ENCODE data around the gene TLL2. TPM values are rescaled to one million over a fixed set of nuclear protein-coding genes. Genes with fewer than 3 reads are reported as not detected.
A peak's percentile ranks its signal among the peaks of the same experiment; 100 is the strongest.

TLL2 gene
- total RNA-seq, 1 experiment from 2014 or later = 0.14 TPM

DNA sequence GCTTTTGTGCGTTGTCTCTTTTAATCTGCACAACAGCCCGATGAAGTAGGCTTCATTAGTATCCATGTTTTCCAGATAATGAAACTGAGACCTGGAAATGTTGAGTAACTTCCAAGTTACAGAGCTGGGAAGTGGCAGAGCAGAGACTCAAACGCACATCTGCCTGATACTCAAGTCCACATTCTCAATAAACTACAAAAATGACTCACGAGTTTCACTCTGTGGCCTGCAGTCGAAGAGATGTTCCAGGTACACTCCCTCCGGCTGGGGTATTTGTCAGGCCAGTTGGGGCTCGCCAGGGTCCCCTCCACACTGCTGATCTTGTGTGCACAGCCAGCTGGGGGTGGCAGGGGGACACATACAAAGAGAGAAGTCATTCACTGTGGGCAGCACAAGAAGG is 137.2 kb downstream of the TLL2 start:
- Mint-ChIP-seq H3K36me3 (ENCODE audit: insufficient read depth, unreplicated experiment) (no peaks in the 10 kb centered on the region), H3K4me1 (ENCODE audit: low read depth, unreplicated experiment) (peaks cover 13% of the 10 kb centered on the region), H3K27ac (ENCODE audit: unreplicated experiment) (no peak overlapping the region), H3K9me3 (ENCODE audit: unreplicated experiment) (no peaks in the 10 kb centered on the region), H3K27me3 (ENCODE audit: insufficient read depth, unreplicated experiment) (no peaks in the 10 kb centered on the region), H3K4me3 (ENCODE audit: unreplicated experiment) (no peak overlapping the region)
- Histone ChIP-seq H3K36me3 (ENCODE audit: control insufficient read depth, insufficient read depth, low read length) (no peaks in the 10 kb centered on the region), H3K4me3 (ENCODE audit: low read depth, low read length) (no peak overlapping the region), H3K27me3 (replicated peaks; ENCODE audit: control insufficient read depth, insufficient read depth, low read length) (no peaks in the 10 kb centered on the region), H3K9me3 (no peaks in the 10 kb centered on the region), H3K4me1 (peaks cover 5% of the 10 kb centered on the region)
- intact Hi-C loops (cut with micrococcal nuclease; ENCODE audit: unreplicated experiment) = no loop called here
- no peak for DNase-seq
- ChIA-PET POLR2A (no interaction called here), CTCF (interaction anchor here (1.5 to 3.2 kb wide), 3 partner anchors 42 to 359 kb away, joined by 6 to 18 read pairs (median 10); partner anchors contain the start of gene TLL2)
- TF ChIP-seq, protein P1, sequence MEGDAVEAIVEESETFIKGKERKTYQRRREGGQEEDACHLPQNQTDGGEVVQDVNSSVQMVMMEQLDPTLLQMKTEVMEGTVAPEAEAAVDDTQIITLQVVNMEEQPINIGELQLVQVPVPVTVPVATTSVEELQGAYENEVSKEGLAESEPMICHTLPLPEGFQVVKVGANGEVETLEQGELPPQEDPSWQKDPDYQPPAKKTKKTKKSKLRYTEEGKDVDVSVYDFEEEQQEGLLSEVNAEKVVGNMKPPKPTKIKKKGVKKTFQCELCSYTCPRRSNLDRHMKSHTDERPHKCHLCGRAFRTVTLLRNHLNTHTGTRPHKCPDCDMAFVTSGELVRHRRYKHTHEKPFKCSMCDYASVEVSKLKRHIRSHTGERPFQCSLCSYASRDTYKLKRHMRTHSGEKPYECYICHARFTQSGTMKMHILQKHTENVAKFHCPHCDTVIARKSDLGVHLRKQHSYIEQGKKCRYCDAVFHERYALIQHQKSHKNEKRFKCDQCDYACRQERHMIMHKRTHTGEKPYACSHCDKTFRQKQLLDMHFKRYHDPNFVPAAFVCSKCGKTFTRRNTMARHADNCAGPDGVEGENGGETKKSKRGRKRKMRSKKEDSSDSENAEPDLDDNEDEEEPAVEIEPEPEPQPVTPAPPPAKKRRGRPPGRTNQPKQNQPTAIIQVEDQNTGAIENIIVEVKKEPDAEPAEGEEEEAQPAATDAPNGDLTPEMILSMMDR (IDR thresholded peaks at IDR 0.05; ENCODE audit: insufficient read depth in 1 of 2, low read depth in 1 of 2, low read length in 1 of 2, severe bottlenecking in 1 of 2, unreplicated experiment in 1 of 2) = no peak
- no TSS peak for BruUV-seq (replicated peaks)

DNA sequence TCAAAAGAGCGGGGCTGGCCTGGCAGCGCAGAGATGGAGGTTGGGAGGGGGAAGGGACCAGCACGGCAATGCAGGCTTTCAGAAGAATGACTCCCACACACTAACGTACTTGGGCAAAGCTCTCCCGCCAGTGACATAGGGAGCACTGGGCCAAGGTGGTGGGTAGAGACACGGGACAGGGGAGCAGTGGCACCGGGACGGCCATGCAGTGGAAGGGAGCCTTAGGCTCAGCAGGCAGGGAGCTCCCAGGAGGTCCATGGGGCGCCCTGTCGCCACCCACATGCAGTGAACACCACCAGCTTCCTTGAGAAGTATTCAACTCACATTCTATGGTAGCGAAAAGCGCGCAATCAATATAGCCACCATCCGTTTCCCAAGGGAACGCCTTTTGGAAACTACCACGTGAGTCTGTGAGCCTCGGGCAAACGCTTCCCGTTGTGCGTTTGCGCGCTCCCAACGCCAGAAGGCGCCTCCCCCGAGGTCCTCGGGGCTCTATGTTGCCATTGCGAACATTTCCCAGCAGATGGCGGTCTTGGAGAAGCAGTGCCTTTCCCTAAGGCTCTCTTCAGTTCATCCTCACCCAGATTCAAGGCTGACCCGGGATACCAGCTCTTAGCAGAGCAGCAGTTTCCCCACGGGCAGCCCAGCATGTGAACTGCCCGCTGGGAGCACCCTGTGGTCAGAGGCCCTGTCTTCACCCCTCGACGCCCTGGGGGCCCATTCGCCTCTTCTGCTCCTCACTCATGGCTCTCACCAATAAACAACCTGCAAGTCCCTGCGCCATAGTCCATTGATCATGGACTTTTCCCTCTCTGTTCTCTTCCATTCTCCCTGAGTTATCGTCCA is 138.5 kb downstream of the TLL2 start:
- H3K9me3 ChIP-seq = no peaks in the 10 kb centered on the region
- peaks cover 5% of the 10 kb centered on the region for H3K4me1 ChIP-seq
- H3K27me3 Mint-ChIP-seq (ENCODE audit: insufficient read depth, unreplicated experiment) = no peaks in the 10 kb centered on the region
- TF ChIP-seq, protein P1 (IDR thresholded peaks at IDR 0.05; ENCODE audit: insufficient read depth in 1 of 2, low read depth in 1 of 2, low read length in 1 of 2, severe bottlenecking in 1 of 2, unreplicated experiment in 1 of 2) = peak; percentile 96 to 99
- ChIA-PET POLR2A (no interaction called here), CTCF (interaction anchor here (0.6 to 3.2 kb wide), 14 partner anchors 9 to 967 kb away, joined by 3 to 18 read pairs (median 4); partner anchors contain the start of gene TLL2)
- H3K9me3 Mint-ChIP-seq (ENCODE audit: unreplicated experiment) = no peaks in the 10 kb centered on the region
- no peak overlapping the region for H3K27ac Mint-ChIP-seq (ENCODE audit: unreplicated experiment)
- H3K36me3 Mint-ChIP-seq (ENCODE audit: insufficient read depth, unreplicated experiment) = no peaks in the 10 kb centered on the region
- peak overlapping the region; percentile 55 for H3K4me3 Mint-ChIP-seq (ENCODE audit: unreplicated experiment)
- no peaks in the 10 kb centered on the region for H3K27me3 ChIP-seq (replicated peaks; ENCODE audit: control insufficient read depth, insufficient read depth, low read length)
- peak; percentile 90 to 92 for DNase-seq
- BruUV-seq (replicated peaks) = no TSS peak
- intact Hi-C loops (cut with micrococcal nuclease; ENCODE audit: unreplicated experiment) = loop anchor here (1.0 to 2.0 kb wide), 3 partner anchors 21 to 136 kb away; no protein-coding TSS in a partner anchor
- peaks cover 13% of the 10 kb centered on the region for H3K4me1 Mint-ChIP-seq (ENCODE audit: low read depth, unreplicated experiment)
- no peaks in the 10 kb centered on the region for H3K36me3 ChIP-seq (ENCODE audit: control insufficient read depth, insufficient read depth, low read length)
- H3K4me3 ChIP-seq (ENCODE audit: low read depth, low read length) = peak overlapping the region; percentile 37

DNA sequence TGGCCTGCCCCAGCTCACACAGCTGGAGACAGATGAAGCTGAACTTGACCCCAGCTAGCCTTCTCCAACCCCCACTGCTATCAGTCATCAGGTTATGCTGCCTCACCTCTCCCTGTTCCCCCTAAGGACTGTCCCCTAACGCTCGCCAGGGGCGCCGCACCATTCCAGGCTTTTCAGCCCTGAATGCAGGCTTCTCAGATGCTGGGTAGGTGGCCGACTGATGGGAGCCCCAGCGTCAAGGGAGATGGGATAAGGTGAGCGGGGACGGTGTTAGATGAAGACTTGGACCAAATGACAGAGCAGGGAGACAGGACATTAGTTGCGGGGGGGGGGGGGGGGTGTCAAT is 139.1 kb downstream of the TLL2 start:
- TF ChIP-seq, protein P1 (IDR thresholded peaks at IDR 0.05; ENCODE audit: insufficient read depth in 1 of 2, low read depth in 1 of 2, low read length in 1 of 2, severe bottlenecking in 1 of 2, unreplicated experiment in 1 of 2) = no peak
- no peak overlapping the region for H3K4me3 ChIP-seq (ENCODE audit: low read depth, low read length)
- H3K9me3 Mint-ChIP-seq (ENCODE audit: unreplicated experiment) = no peaks in the 10 kb centered on the region
- no peaks in the 10 kb centered on the region for H3K36me3 ChIP-seq (ENCODE audit: control insufficient read depth, insufficient read depth, low read length)
- no peaks in the 10 kb centered on the region for H3K9me3 ChIP-seq
- no peak for DNase-seq
- H3K36me3 Mint-ChIP-seq (ENCODE audit: insufficient read depth, unreplicated experiment) = no peaks in the 10 kb centered on the region
- no peak overlapping the region for H3K27ac Mint-ChIP-seq (ENCODE audit: unreplicated experiment)
- peak overlapping the region; percentile 55 for H3K4me3 Mint-ChIP-seq (ENCODE audit: unreplicated experiment)
- BruUV-seq (replicated peaks) = no TSS peak
- ChIA-PET CTCF (interaction anchor here (1.1 to 3.2 kb wide), 10 partner anchors 8 to 182 kb away, joined by 4 to 18 read pairs (median 4); partner anchors contain the start of gene TLL2), POLR2A (no interaction called here)
- H3K4me1 ChIP-seq = peaks cover 5% of the 10 kb centered on the region
- no peaks in the 10 kb centered on the region for H3K27me3 ChIP-seq (replicated peaks; ENCODE audit: control insufficient read depth, insufficient read depth, low read length)
- H3K4me1 Mint-ChIP-seq (ENCODE audit: low read depth, unreplicated experiment) = peaks cover 13% of the 10 kb centered on the region
- H3K27me3 Mint-ChIP-seq (ENCODE audit: insufficient read depth, unreplicated experiment) = no peaks in the 10 kb centered on the region
- intact Hi-C loops (cut with micrococcal nuclease; ENCODE audit: unreplicated experiment) = loop anchor here (2.0 kb wide), 1 partner anchor 40 kb away; no protein-coding TSS in a partner anchor
